HG02943 (cell line): ENCODE measurements around the gene AGBL4.

Experiments
- ATAC-seq: cut with Tn5 transposase; IDR thresholded peaks from one replicate; pipeline ENCODE4 v1.9.1; 2021; ENCODE audit warnings: mild to moderate bottlenecking, low read depth, moderate library complexity; ENCODE audit not compliant: unreplicated experiment

Gene AGBL4

GRCh38 chr1:48695161-48695560, 1328.6 kb downstream of the AGBL4 start:
- ATAC-seq, result no peak

GRCh38 chr1:48693674-48694320, 1330.0 kb downstream of the AGBL4 start:
- no peak for ATAC-seq

- no peak for ATAC-seq
Observed at GRCh38 chr1:48693180-48693579, 1330.6 kb downstream of the AGBL4 start.

GRCh38 chr1:48692235-48692634, 1331.5 kb downstream of the AGBL4 start:
- no peak for ATAC-seq

GRCh38 chr1:48691429-48692001, 1332.2 kb downstream of the AGBL4 start:
- ATAC-seq, result peak; percentile 61

GRCh38 chr1:48688102-48688760, 1335.5 kb downstream of the AGBL4 start:
- no peak for ATAC-seq

GRCh38 chr1:48687282-48688045, 1336.3 kb downstream of the AGBL4 start:
- no peak for ATAC-seq

- ATAC-seq, result no peak
Observed at GRCh38 chr1:48686159-48686558, 1337.6 kb downstream of the AGBL4 start.

GRCh38 chr1:48684381-48684780, 1339.4 kb downstream of the AGBL4 start:
- ATAC-seq, result no peak

GRCh38 chr1:48683839-48684238, 1339.9 kb downstream of the AGBL4 start:
- ATAC-seq, result no peak

GRCh38 chr1:48681476-48682305, 1342.1 kb downstream of the AGBL4 start:
- ATAC-seq, result no peak

GRCh38 chr1:48680411-48681035, 1343.2 kb downstream of the AGBL4 start:
- no peak for ATAC-seq

GRCh38 chr1:48679859-48680258, 1343.9 kb downstream of the AGBL4 start:
- no peak for ATAC-seq

GRCh38 chr1:48678710-48679505, 1344.8 kb downstream of the AGBL4 start:
- ATAC-seq, result peak; percentile 46

GRCh38 chr1:48677306-48678287, 1346.2 kb downstream of the AGBL4 start:
- ATAC-seq, result peak; percentile 60

- no peak for ATAC-seq
Observed at GRCh38 chr1:48676822-48677221, 1346.9 kb downstream of the AGBL4 start.

GRCh38 chr1:48676376-48676775, 1347.4 kb downstream of the AGBL4 start:
- no peak for ATAC-seq

GRCh38 chr1:48675251-48675650, 1348.5 kb downstream of the AGBL4 start:
- no peak for ATAC-seq
